Activated CD4-positive, alpha-beta T cell treated with anti-CD3 and anti-CD28 coated beads for 48 hours (primary cell): ENCODE results near the gene PSMD4.

Source experiments
- DNase-seq: peaks from one replicate; pipeline ENCODE4 v3.0.0-alpha.2; 2020

PSMD4 gene

GRCh38 chr1:151311011-151311410 lies 56.5 kb downstream of the PSMD4 start:
- DNase-seq = no peak

DNA sequence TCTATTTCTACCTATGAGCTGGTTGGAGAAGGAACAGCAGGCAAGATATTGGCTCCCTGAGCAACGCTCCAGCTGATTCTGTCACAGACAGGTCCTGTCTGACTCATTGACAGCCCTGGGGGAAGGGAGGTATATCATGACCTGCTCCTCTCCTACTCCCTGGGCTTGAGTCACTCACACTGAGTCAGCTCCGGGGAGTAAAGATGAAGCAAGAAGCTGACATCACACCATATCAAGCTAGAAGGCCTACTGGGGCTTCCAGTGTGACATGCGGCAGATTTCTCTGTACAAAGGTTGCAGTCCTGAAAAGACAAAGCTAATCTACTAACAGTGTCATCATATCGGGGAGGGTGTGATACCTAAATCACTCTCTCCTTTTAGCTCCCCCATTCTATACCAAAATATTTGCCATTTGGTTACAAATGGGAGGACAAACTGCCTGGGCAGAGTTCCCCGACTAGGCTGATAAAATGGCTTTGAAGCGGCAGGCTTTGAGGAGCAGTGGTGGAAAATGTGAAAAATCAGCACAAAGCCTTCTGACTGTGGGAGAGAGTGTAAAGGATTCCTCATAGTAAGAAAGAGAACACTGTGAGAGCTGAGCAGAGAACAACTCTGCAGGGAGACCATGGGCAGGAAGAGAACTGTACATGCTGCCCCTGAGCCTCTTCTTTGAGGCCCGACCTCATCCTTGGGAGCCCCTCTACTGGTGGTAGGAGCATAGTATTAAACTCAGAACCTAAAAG lies 57.2 kb downstream of the PSMD4 start:
- DNase-seq = peak; percentile 91

DNA sequence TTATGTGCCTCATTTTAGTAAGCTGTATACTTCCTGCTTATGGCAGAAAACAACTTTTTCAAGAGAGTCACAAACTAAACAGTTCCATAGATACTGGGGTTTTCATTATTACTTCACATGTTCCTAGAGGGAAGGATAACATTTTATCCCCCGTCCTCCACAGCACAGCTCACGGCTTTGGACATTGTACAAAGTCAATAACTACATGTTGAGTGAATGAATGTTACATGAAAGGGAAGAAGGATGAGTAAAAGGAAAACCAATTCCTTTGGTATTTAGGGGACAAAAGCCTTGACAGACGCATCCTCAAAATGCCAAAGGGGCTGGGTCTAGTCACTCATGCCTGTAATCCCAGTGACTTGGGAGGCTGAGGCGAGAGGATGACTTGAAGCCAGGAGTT lies 57.9 kb downstream of the PSMD4 start:
- DNase-seq = no peak

- no peak for DNase-seq
These were observed 58.3 kb downstream of the PSMD4 start for GRCh38 chr1:151312826-151313225.

- DNase-seq = no peak
These were observed 59.0 kb downstream of the PSMD4 start for GRCh38 chr1:151313501-151313900.

GRCh38 chr1:151314137-151314875 lies 59.8 kb downstream of the PSMD4 start:
- DNase-seq = no peak

DNA sequence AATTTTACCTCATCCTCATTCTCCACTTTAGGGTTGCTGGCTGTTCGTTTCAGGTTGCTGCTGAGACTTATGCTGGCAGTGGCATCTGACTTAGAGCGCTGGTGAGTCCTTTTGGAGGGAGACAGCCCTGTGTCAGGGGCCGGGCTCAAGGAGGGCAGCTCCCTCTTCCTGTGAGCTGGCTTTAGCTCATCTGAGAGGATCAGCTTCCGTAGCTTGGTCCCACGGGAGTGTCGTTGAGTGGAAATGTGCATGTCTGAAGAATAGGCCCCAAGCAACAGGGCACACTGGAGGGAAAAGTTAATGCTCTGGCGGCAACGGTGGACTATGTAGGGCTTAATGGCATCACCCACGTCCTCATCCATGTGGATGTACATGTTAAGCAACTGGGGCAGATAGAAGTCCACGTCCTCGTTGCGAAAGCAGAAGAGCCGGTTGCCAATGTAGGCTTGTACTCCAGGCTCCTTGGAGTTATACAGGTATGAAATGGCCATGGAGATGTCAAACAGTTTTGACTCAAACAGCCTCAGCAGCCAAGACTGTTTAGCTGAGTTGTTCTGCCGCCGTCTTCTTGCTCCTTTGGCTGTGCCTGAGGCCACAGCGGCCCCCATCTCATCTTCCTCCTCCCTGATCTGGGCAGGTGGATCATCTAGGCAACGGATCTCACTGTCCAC lies 61.2 kb downstream of the PSMD4 start:
- no peak for DNase-seq
